HepG2 (cell line): ENCODE measurements around the gene ABHD6. TPM values are rescaled to one million over a fixed set of nuclear protein-coding genes. Genes with fewer than 3 reads are reported as not detected.

ENCODE experiments used
- ATAC-seq: fragments of 200-7000 bp; cut with Tn5 transposase; 3 replicates; pipeline ENCODE4 v1.9.1; 2020; ENCODE audit warnings: mild to moderate bottlenecking, moderate library complexity
- BruUV-seq: library from RNA; stranded (reverse); fragments of 400-500 nt; replicated peaks from 2 replicates; lab custom pipeline; 2021; lab: Mats Ljungman, UMichigan
- CTCF ChIA-PET: fragments of 300-600 bp; formaldehyde crosslinking; extraction: SDS; loops from one replicate; lab custom pipeline; 2021; ENCODE audit warnings: low total read pairs, inconsistent platforms, low intra/inter-chr PET ratio; lab: Yijun Ruan, JAX
- POLR2A ChIA-PET: fragments of 350-600 bp; sonication (Branson Sonifier 250); formaldehyde crosslinking; loops from one replicate; lab custom pipeline; 2020; ENCODE audit warnings: antibody characterized with exemption, inconsistent platforms; lab: Yijun Ruan, JAX
- DNase-seq: peaks from one replicate; pipeline ENCODE4 v3.0.0-alpha.2; 2015; ENCODE audit warnings: low spot score
- FAIRE-seq: peaks from 3 replicates; lab custom pipeline; 2011; peaks lifted over from hg19 to GRCh38; lab: Jason Lieb, UNC
- H2AFZ ChIP-seq: one replicate; pipeline ENCODE4 v1.6.1; 2011; ENCODE audit warnings: low read length, inconsistent platforms
- H3K27ac ChIP-seq: fragments of 300-600 bp; 3 replicates; pipeline ENCODE4 v1.8.0; 2011; ENCODE audit warnings: mixed run types, mild to moderate bottlenecking, mixed read lengths, low read length, inconsistent platforms; ENCODE audit not compliant: insufficient read depth; ENCODE audit errors: extremely low read length
- H3K27me3 ChIP-seq, 2 experiments: fragments of 200-600 bp in 1 of 2; 2 replicates in 1 of 2; 3 replicates in 1 of 2; pipeline versions ENCODE4 v1.6.0 to v1.8.0; 2011; ENCODE audit warnings: low read length in 2 of 2, mild to moderate bottlenecking in 2 of 2, moderate library complexity in 2 of 2, inconsistent platforms in 1 of 2; ENCODE audit not compliant: insufficient read depth in 2 of 2, control insufficient read depth in 1 of 2
- H3K36me3 ChIP-seq, 2 experiments: fragments of 200-600 bp in 1 of 2; replicated peaks in 1 of 2; 2 replicates in 1 of 2; 3 replicates in 1 of 2; pipeline versions ENCODE4 v1.5.1 to v1.8.0; 2011; ENCODE audit warnings: low read length in 2 of 2, inconsistent platforms in 1 of 2; ENCODE audit not compliant: insufficient read depth in 2 of 2, control insufficient read depth in 1 of 2
- H3K4me1 ChIP-seq: 2 replicates; pipeline ENCODE4 v1.5.1; 2012; ENCODE audit warnings: low read length, inconsistent platforms; ENCODE audit not compliant: insufficient read depth
- H3K4me2 ChIP-seq: 2 replicates; pipeline ENCODE4 v1.6.0; 2011; ENCODE audit warnings: low read depth, low read length, inconsistent platforms
- H3K4me3 ChIP-seq, 3 experiments: fragments of 200-600 bp in 1 of 3; sonication (generic), shearing (Covaris generic) in 1 of 3; replicated peaks in 1 of 3; 2 replicates each; pipeline ENCODE4 v1.5.1; 2011 to 2016; ENCODE audit warnings: low read length in 3 of 3, inconsistent platforms in 2 of 3, low read depth in 2 of 3, mild to moderate bottlenecking in 2 of 3, control low read depth in 1 of 3, mixed read lengths in 1 of 3; ENCODE audit not compliant: insufficient read depth in 1 of 3
- H3K79me2 ChIP-seq: one replicate; pipeline ENCODE4 v1.6.1; 2011; ENCODE audit warnings: low read length, inconsistent platforms; ENCODE audit not compliant: insufficient read depth
- H3K9ac ChIP-seq: 2 replicates; pipeline ENCODE4 v1.6.0; 2011; ENCODE audit warnings: mild to moderate bottlenecking, low read depth, low read length, inconsistent platforms; ENCODE audit not compliant: insufficient read depth
- H3K9me3 ChIP-seq: 2 replicates; pipeline ENCODE4 v1.5.1; 2012; ENCODE audit warnings: mild to moderate bottlenecking, low read length
- H4K20me1 ChIP-seq: 2 replicates; pipeline ENCODE4 v1.6.0; 2011; ENCODE audit warnings: inconsistent platforms, mild to moderate bottlenecking, low read length, moderate library complexity; ENCODE audit not compliant: insufficient read depth
- ATF6 ChIP-seq: sonication (generic); formaldehyde crosslinking; conservative IDR thresholded peaks from 2 replicates; pipeline ENCODE4 v1.4.0; 2020; ENCODE audit warnings: missing genetic modification reagents
- DBP ChIP-seq: sonication (generic); formaldehyde crosslinking; IDR thresholded peaks from 2 replicates; pipeline ENCODE4 v1.4.0; 2020; ENCODE audit warnings: missing genetic modification reagents; ENCODE audit errors: not compliant biosample characterization
- HOXA3 ChIP-seq: sonication (generic); formaldehyde crosslinking; IDR thresholded peaks from 2 replicates; pipeline ENCODE4 v1.5.0; 2020; ENCODE audit warnings: missing genetic modification reagents
- NFE2L1 ChIP-seq: sonication (generic); formaldehyde crosslinking; IDR thresholded peaks from 2 replicates; pipeline ENCODE4 v1.4.0; 2020; ENCODE audit warnings: missing genetic modification reagents, mild to moderate bottlenecking, borderline replicate concordance
- PHF5A ChIP-seq: IDR thresholded peaks from one replicate; pipeline ENCODE4 v1.6.1; 2018; ENCODE audit warnings: low read depth, missing genetic modification reagents; ENCODE audit not compliant: unreplicated experiment
- SAP130 ChIP-seq: IDR thresholded peaks from 2 replicates; pipeline ENCODE4 v1.6.1; 2016; ENCODE audit warnings: low read depth
- SKI ChIP-seq: fragments of 450-650 bp; IDR thresholded peaks from one replicate; pipeline ENCODE4 v1.6.1; 2018; ENCODE audit warnings: mild to moderate bottlenecking; ENCODE audit not compliant: partially characterized antibody
- ZBTB3 ChIP-seq: sonication (generic); formaldehyde crosslinking; IDR thresholded peaks from 2 replicates; pipeline ENCODE4 v1.4.0; 2020; ENCODE audit warnings: low read depth, mild to moderate bottlenecking, moderate library complexity, missing genetic modification reagents, borderline replicate concordance
- ZFP1 ChIP-seq: IDR thresholded peaks from 2 replicates; pipeline ENCODE4 v1.6.1; 2016
- ZFP36 ChIP-seq: fragments of 150-350 bp; IDR thresholded peaks from 2 replicates; pipeline ENCODE4 v1.6.1; 2018; ENCODE audit warnings: borderline replicate concordance, low read length, low read depth; ENCODE audit not compliant: partially characterized antibody
- ZNF496 ChIP-seq: sonication (generic); formaldehyde crosslinking; IDR thresholded peaks from 2 replicates; pipeline ENCODE4 v1.8.1; 2023; ENCODE audit warnings: mild to moderate bottlenecking, moderate library complexity, missing genetic modification reagents; ENCODE audit not compliant: insufficient replicate concordance
- ZNF513 ChIP-seq: sonication (generic); formaldehyde crosslinking; conservative IDR thresholded peaks from 2 replicates; pipeline ENCODE4 v1.5.0; 2020; ENCODE audit warnings: missing genetic modification reagents
- ZNF687 ChIP-seq: sonication (generic); formaldehyde crosslinking; IDR thresholded peaks from 2 replicates; pipeline ENCODE4 v1.5.1; 2020; ENCODE audit warnings: mild to moderate bottlenecking, missing genetic modification reagents, moderate library complexity
- ZNF850 ChIP-seq: sonication (generic); formaldehyde crosslinking; conservative IDR thresholded peaks from 2 replicates; pipeline ENCODE4 v1.9.0; 2021; ENCODE audit warnings: mild to moderate bottlenecking, missing genetic modification reagents
- WGBS: methylation state at CpG from one replicate; pipeline ENCODE4 v1.1.6; 2017; ENCODE audit warnings: low lambda C conversion rate; 5-methylcytosine and 5-hydroxymethylcytosine counted together
- in situ Hi-C: cut with HindIII; loops from 2 replicates; pipeline ENCODE4 v1.10.0; 2017; ENCODE audit warnings: low pct_unique_long_range_greater_than_20kb; ENCODE audit not compliant: extremely low pct_ligation_motif_present
- intact Hi-C: fragments of 100-400 bp; cut with micrococcal nuclease; formaldehyde crosslinking; loops from one replicate; pipeline ENCODE4 v1.10.0; 2022; ENCODE audit not compliant: unreplicated experiment
- polyA plus RNA-seq, 8 experiments: library from polyadenylated mRNA; depleted of rRNA in 3 of 8; stranded (reverse) in 7 of 8; unstranded in 1 of 8; fragments of >200 nt; fragmentation: Illumina TruSeq in 4 of 8; extraction: Trizol in 4 of 8; gene quantifications; 2 replicates each; pipeline versions ENCODE4 v1.2.1 to v1.2.3, GENCODE V29; 2011 to 2016; ENCODE audit warnings: low read depth in 4 of 8, missing spikeins in 1 of 8, mixed read lengths in 1 of 8; ENCODE audit not compliant: insufficient read depth in 1 of 8
- total RNA-seq, 5 experiments: library from RNA; depleted of rRNA; stranded (reverse); fragments of >200 nt; fragmentation: Illumina TruSeq; extraction: Trizol; gene quantifications; 2 replicates each; pipeline ENCODE4 v1.2.3, GENCODE V29; 2016; ENCODE audit warnings: low read depth in 1 of 5

ABHD6 gene
- total and polyA plus RNA-seq, 2 of the 13 experiments (the other 11 are each of a cell fraction or from before 2014, with no cell fraction given) = 9.0 to 17.2 TPM

GRCh38 chr3:58198362-58198761 is 39.2 kb upstream of the ABHD6 start:
- 96% methylated on average over 8 of the region's 8 CpGs for WGBS
- Histone ChIP-seq H3K79me2 (no peaks in the 10 kb centered on the region), H2AFZ (no peak overlapping the region), H3K36me3 (no peaks in the 10 kb centered on the region), H3K9ac (no peak overlapping the region), H3K27ac (peak overlapping the region; percentile 11), H3K27me3 (no peaks in the 10 kb centered on the region), H4K20me1 (no peaks in the 10 kb centered on the region), H3K4me1 (peaks cover 89% of the 10 kb centered on the region), H3K9me3 (no peaks in the 10 kb centered on the region), H3K4me2 (no peak overlapping the region), H3K4me3 (no peak overlapping the region)
- POLR2A ChIA-PET = no interaction called here
- ATAC-seq = no peak
- in situ Hi-C loops (no loop called here), intact Hi-C loops (no loop called here)
- no peak for DNase-seq
- no peak for FAIRE-seq
- CTCF ChIA-PET = no interaction called here
- BruUV-seq = no TSS peak
- TF ChIP-seq ATF6 (CRISPR knock-in tag) = no peak
- no peak for TF ChIP-seq ZNF513
- TF ChIP-seq ZNF850 (CRISPR knock-in tag) = no peak
- TF ChIP-seq HOXA3 = no peak
- TF ChIP-seq SKI = no peak
- TF ChIP-seq NFE2L1 = no peak
- TF ChIP-seq ZNF496 (CRISPR knock-in tag) = no peak
- no peak for TF ChIP-seq ZFP1 (CRISPR knock-in tag)
- TF ChIP-seq PHF5A (CRISPR knock-in tag) = no peak
- no peak for TF ChIP-seq DBP (CRISPR knock-in tag)
- TF ChIP-seq SAP130 = no peak
- no peak for TF ChIP-seq ZFP36
- TF ChIP-seq ZNF687 = no peak
- TF ChIP-seq ZBTB3 (CRISPR knock-in tag) = no peak
